HG02678 (cell line): Measurements from ENCODE around the gene SOX4.
"Not testable (repeated sequence)": the region's sequence is repeated elsewhere in the genome, so short reads cannot be mapped to it uniquely, and the experiment has no call there.

Source experiments
- ATAC-seq: cut with Tn5 transposase; IDR thresholded peaks from one replicate; pipeline ENCODE4 v1.9.1; 2021; ENCODE audit warnings: mild to moderate bottlenecking, moderate library complexity; ENCODE audit not compliant: unreplicated experiment

The SOX4 gene

GRCh38 chr6:21593412-21593926 is at the start of gene SOX4:
SOX4 (plus strand) TSS chr6:21593751; CDS start chr6:21594535, 784 bp downstream.
- peak; percentile 64 for ATAC-seq

- ATAC-seq = not testable (repeated sequence)
Measured at GRCh38 chr6:21552286-21552685, 41.3 kb upstream of the SOX4 start.

GRCh38 chr6:21554286-21554685 is 39.3 kb upstream of the SOX4 start:
- ATAC-seq = no peak

GRCh38 chr6:21555197-21555596 is 38.4 kb upstream of the SOX4 start:
- no peak for ATAC-seq

- ATAC-seq = no peak
Measured at GRCh38 chr6:21556511-21556910, 37.0 kb upstream of the SOX4 start.

GRCh38 chr6:21556968-21557721 is 36.4 kb upstream of the SOX4 start:
- ATAC-seq = no peak

GRCh38 chr6:21559238-21559637 is 34.3 kb upstream of the SOX4 start:
- ATAC-seq = no peak

GRCh38 chr6:21560249-21560648 is 33.3 kb upstream of the SOX4 start:
- ATAC-seq = no peak

GRCh38 chr6:21565431-21565830 is 28.1 kb upstream of the SOX4 start:
- no peak for ATAC-seq

- ATAC-seq = no peak
Measured at GRCh38 chr6:21578523-21578922, 15.0 kb upstream of the SOX4 start.

- no peak for ATAC-seq
Measured at GRCh38 chr6:21582651-21583050, 10.9 kb upstream of the SOX4 start.

GRCh38 chr6:21586300-21586699 is 7.3 kb upstream of the SOX4 start:
- no peak for ATAC-seq

- peak; percentile 15 for ATAC-seq
Measured at GRCh38 chr6:21586740-21587178, 6.8 kb upstream of the SOX4 start.

- peak; percentile 37 for ATAC-seq
Measured at GRCh38 chr6:21587179-21587960, 6.2 kb upstream of the SOX4 start.

- ATAC-seq = peak; percentile 45
Measured at GRCh38 chr6:21587961-21588480, 5.5 kb upstream of the SOX4 start.

- ATAC-seq = peak; percentile 29
Measured at GRCh38 chr6:21588481-21589351, 4.8 kb upstream of the SOX4 start.

- peak; percentile 28 for ATAC-seq
Measured at GRCh38 chr6:21589352-21590345, 3.9 kb upstream of the SOX4 start.

- ATAC-seq = no peak
Measured at GRCh38 chr6:21590346-21590745, 3.2 kb upstream of the SOX4 start.

GRCh38 chr6:21591446-21591845 is 2.1 kb upstream of the SOX4 start:
- ATAC-seq = no peak
